Middle frontal gyrus (tissue), 1 donor: ENCODE results near the gene THBS4.

Source experiments
- DNase-seq: peaks from one replicate; pipeline ENCODE4 v3.0.0-alpha.2; 2015; ENCODE audit warnings: low spot score; ENCODE audit errors: extremely low spot score

THBS4 gene

GRCh38 chr5:80034962-80035821 is at the start of gene THBS4:
THBS4 (plus strand) TSS chr5:80035348; CDS start chr5:80035538, 190 bp downstream.
- DNase-seq = no peak

- DNase-seq = no peak
These were observed 48.9 kb upstream of the THBS4 start for GRCh38 chr5:79986260-79986659.

GRCh38 chr5:79990205-79990597 is 44.9 kb upstream of the THBS4 start:
- DNase-seq = no peak

- DNase-seq = peak; percentile 77
These were observed 44.3 kb upstream of the THBS4 start, which contains the start of gene MTX3 for GRCh38 chr5:79990598-79991507. MTX3 (minus strand) TSS chr5:79991262; CDS start chr5:79991238, 24 bp downstream.

- DNase-seq = no peak
These were observed 42.1 kb upstream of the THBS4 start for GRCh38 chr5:79992891-79993657.

- DNase-seq = no peak
These were observed 35.4 kb upstream of the THBS4 start for GRCh38 chr5:79999722-80000121.

- DNase-seq = no peak
These were observed 32.5 kb upstream of the THBS4 start for GRCh38 chr5:80002677-80003076.

GRCh38 chr5:80008995-80009765 is 26.0 kb upstream of the THBS4 start:
- peak; percentile 33 for DNase-seq

GRCh38 chr5:80010754-80011392 is 24.3 kb upstream of the THBS4 start:
- no peak for DNase-seq

GRCh38 chr5:80025069-80025468 is 10.1 kb upstream of the THBS4 start:
- DNase-seq = no peak

GRCh38 chr5:80026841-80027240 is 8.3 kb upstream of the THBS4 start:
- DNase-seq = no peak

- DNase-seq = no peak
These were observed 4.0 kb upstream of the THBS4 start for GRCh38 chr5:80031109-80031508.

GRCh38 chr5:80033513-80033912 is 1.6 kb upstream of the THBS4 start:
- DNase-seq = no peak

GRCh38 chr5:80034559-80034958 is 589 bp upstream of the THBS4 start:
- DNase-seq = no peak

- no peak for DNase-seq
These were observed 691 bp downstream of the THBS4 start for GRCh38 chr5:80035839-80036238.

GRCh38 chr5:80036615-80037014 is 1.5 kb downstream of the THBS4 start:
- DNase-seq = no peak

- no peak for DNase-seq
These were observed 2.2 kb downstream of the THBS4 start for GRCh38 chr5:80037366-80037765.

GRCh38 chr5:80039650-80040049 is 4.5 kb downstream of the THBS4 start:
- no peak for DNase-seq

- DNase-seq = no peak
These were observed 6.4 kb downstream of the THBS4 start for GRCh38 chr5:80041527-80041926.

GRCh38 chr5:80042330-80042729 is 7.2 kb downstream of the THBS4 start:
- DNase-seq = no peak
